Adrenal gland (tissue), 12 donors: Measurements from ENCODE around the gene IGSF10. TPM values are rescaled to one million over a fixed set of nuclear protein-coding genes. Genes with fewer than 3 reads are reported as not detected.
"Not testable (repeated sequence)": the region's sequence is repeated elsewhere in the genome, so short reads cannot be mapped to it uniquely, and the experiment has no call there.

Experiments used
- DNase-seq, 7 donors: peaks; one replicate each; pipeline ENCODE4 v3.0.0-alpha.2; 2019 to 2020
- H3K27ac ChIP-seq, 5 donors: fragments of 200-600 bp; sonication (generic) in 4 of 5; 1 replicate in 3 of 5; 2 replicates in 2 of 5; pipeline versions ENCODE4 v1.5.1 to v1.8.0; 2016 to 2020; ENCODE audit warnings: mild to moderate bottlenecking in 1 of 5
- H3K27me3 ChIP-seq: fragments of 200-600 bp; 2 replicates; pipeline ENCODE4 v1.8.0; 2021
- H3K36me3 ChIP-seq, 2 donors: fragments of 200-600 bp; replicated peaks in 1 of 2; 1 replicate in 1 of 2; 2 replicates in 1 of 2; pipeline versions ENCODE4 v1.5.1 to v1.8.0; 2018 to 2022
- H3K4me1 ChIP-seq, 2 donors: fragments of 200-600 bp; replicated peaks in 1 of 2; 1 replicate in 1 of 2; 2 replicates in 1 of 2; pipeline versions ENCODE4 v1.5.1 to v1.8.0; 2018 to 2021
- H3K4me3 ChIP-seq, 4 donors: fragments of 200-600 bp; sonication (generic) in 3 of 4; one replicate each; pipeline ENCODE4 v1.5.1; 2016 to 2018
- H3K9me3 ChIP-seq, 3 donors: fragments of 200-600 bp; sonication (generic) in 1 of 3; replicated peaks in 1 of 3; 1 replicate in 2 of 3; 2 replicates in 1 of 3; pipeline versions ENCODE4 v1.5.1 to v1.8.0; 2016 to 2021
- POLR2A ChIP-seq, 2 donors: fragments of 450-650 bp; IDR thresholded peaks; one replicate each; pipeline ENCODE4 v1.6.1; 2017; ENCODE audit warnings: antibody characterized with exemption in 2 of 2, mild to moderate bottlenecking in 2 of 2, moderate library complexity in 1 of 2
- WGBS, 4 donors: extraction: QIAGEN DNeasy Blood & Tissue Kit in 2 of 4; methylation state at CpG; one replicate each; pipeline versions ENCODE4 v1.1.5 to v1.1.7; 2013 to 2017; 5-methylcytosine and 5-hydroxymethylcytosine counted together
- intact Hi-C, 2 donors: fragments of 100-400 bp; cut with DNase I; formaldehyde crosslinking; loops; one replicate each; pipeline versions ENCODE4 v1.14.1 to v1.15.0; 2022 to 2023
- polyA plus RNA-seq, 3 donors: library from polyadenylated mRNA; stranded (reverse); fragments of 200-250 nt in 2 of 3; fragments of 350-450 nt in 1 of 3; fragmentation: Illumina TruSeq in 1 of 3; extraction: RNeasy Lipid Tissue Mini Kit (QIAGEN cat#74804) in 1 of 3; gene quantifications; one replicate each; pipeline ENCODE4 v1.2.3, GENCODE V29; 2013 to 2014
- total RNA-seq, 9 donors: library from RNA; depleted of rRNA in 4 of 9; stranded (reverse); fragments of >200 nt in 4 of 9; fragments of 120-200 nt in 1 of 9; fragmentation: NEBNext Ultra II Directional in 1 of 9; extraction: Animal tissue kit (Norgen Biotek cat#: 25700) in 1 of 9; gene quantifications; one replicate each; pipeline versions ENCODE4 v1.1.0 to v1.2.4, GENCODE V29; 2013 to 2023
- TF ChIP-seq, protein P1 (sequence below), 6 experiments: fragments of 450-650 bp in 4 of 6; fragments of 200-600 bp in 2 of 6; sonication (generic) in 1 of 6; IDR thresholded peaks; 1 replicate in 5 of 6; 2 replicates in 1 of 6; pipeline versions ENCODE4 v1.5.1 to v1.8.0; 2016 to 2021; ENCODE audit warnings: antibody characterized with exemption in 6 of 6, mild to moderate bottlenecking in 2 of 6, moderate library complexity in 1 of 6
- donor health status: healthy with polysubstance abuse.
- donor health status: Bipolar disorder and iron deficiency.
- donor health status: DM: yes; HTN: yes; CAD: no.
- donor health status: DM: no; HTN: no; CAD: no.
- donor health status: DM: no; HTN: no; CAD: no.
- donor health status: DM: yes; HTN: yes; CAD: no.

The IGSF10 gene
- total and polyA plus RNA-seq, 12 donors = 0.67 to 33.7 (median 7.6) TPM

DNA sequence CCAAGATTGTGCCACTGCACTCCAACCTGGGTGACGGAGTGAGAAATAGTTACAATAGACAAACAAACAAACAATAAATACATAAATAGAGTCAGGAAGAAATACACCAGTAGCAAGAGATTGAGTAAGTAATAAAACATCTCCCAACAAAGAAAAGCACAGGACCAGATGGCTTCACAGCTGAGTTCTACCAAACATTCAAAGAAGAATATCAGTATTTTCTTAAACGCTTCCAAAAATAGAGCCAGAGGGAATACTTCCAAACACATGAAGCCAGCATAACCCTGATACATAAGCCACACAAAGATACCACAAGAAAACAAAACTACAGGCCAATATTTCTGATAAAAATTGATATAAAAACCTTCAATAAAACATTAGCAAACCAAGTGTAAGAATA is 30.7 kb upstream of the IGSF10 start:
- intact Hi-C loops = no loop called here
- TF ChIP-seq POLR2A (IDR thresholded peaks at IDR 0.05) = no peak
- TF ChIP-seq, protein P1, sequence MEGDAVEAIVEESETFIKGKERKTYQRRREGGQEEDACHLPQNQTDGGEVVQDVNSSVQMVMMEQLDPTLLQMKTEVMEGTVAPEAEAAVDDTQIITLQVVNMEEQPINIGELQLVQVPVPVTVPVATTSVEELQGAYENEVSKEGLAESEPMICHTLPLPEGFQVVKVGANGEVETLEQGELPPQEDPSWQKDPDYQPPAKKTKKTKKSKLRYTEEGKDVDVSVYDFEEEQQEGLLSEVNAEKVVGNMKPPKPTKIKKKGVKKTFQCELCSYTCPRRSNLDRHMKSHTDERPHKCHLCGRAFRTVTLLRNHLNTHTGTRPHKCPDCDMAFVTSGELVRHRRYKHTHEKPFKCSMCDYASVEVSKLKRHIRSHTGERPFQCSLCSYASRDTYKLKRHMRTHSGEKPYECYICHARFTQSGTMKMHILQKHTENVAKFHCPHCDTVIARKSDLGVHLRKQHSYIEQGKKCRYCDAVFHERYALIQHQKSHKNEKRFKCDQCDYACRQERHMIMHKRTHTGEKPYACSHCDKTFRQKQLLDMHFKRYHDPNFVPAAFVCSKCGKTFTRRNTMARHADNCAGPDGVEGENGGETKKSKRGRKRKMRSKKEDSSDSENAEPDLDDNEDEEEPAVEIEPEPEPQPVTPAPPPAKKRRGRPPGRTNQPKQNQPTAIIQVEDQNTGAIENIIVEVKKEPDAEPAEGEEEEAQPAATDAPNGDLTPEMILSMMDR (IDR thresholded peaks at IDR 0.05) = no peak
- Histone ChIP-seq H3K27ac (no peak overlapping the region), H3K27me3 (no peaks in the 10 kb centered on the region), H3K9me3 (no peaks in the 10 kb centered on the region), H3K36me3 (no peaks in the 10 kb centered on the region), H3K4me3 (no peak overlapping the region), H3K4me1 (no peaks in the 10 kb centered on the region)
- no peak for DNase-seq
- 70 to 81% (median 77%) methylated on average over 2 of the region's 2 CpGs for WGBS, 4 donors

DNA sequence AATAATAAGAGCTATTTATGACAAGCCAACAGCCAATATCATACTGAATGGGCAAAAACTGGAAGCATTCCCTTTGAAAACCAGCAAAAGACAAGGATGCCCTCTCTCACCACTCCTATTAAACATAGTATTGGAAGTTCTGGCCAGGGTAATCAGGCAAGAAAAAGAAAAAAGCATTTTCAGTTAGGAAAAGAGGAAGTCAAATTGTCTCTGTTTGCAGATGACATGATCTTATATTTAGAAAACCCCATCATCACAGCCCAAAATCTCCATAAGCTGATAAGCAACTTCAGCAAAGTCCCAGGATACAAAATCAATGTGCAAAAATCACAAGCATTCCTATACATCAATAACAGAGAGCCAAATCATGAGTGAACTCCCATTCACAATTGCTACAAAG is 27.0 kb upstream of the IGSF10 start:
- intact Hi-C loops, H3K27ac ChIP-seq, H3K4me1 ChIP-seq: not testable (repeated sequence)

DNA sequence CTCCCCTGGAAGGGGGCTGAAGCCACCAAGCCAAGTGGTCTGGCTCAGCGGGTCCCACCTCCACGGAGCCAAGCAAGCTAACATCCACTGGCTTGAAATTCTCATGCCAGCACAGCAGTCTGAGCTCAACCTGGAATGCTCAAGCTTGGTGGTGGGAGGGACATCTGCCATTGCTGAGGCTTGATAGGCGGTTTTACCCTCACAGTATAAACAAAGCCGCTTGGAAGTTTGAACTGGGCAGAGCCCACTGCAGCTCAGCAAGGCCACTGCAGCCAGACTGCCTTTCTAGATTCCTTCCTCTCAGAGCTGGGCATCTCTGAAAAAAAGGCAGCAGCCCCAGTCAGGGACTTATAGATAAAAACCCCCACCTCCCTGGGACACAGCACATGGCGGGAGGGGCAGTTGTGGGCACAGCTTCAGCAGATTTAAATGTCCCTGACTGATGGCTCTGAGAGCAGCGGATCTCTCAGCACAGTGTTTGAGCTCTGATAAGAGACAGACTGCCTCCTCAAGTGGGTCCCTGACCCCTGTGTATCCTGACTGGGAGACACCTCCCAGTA is 23.2 kb upstream of the IGSF10 start:
- no peaks in the 10 kb centered on the region for H3K4me1 ChIP-seq
- no peaks in the 10 kb centered on the region for H3K9me3 ChIP-seq
- no peaks in the 10 kb centered on the region for H3K36me3 ChIP-seq
- H3K27ac ChIP-seq = no peak overlapping the region
- H3K27me3 ChIP-seq = no peaks in the 10 kb centered on the region
- intact Hi-C loops = no loop called here
- no peak for DNase-seq
- H3K4me3 ChIP-seq = no peak overlapping the region
- WGBS, 4 donors = 83 to 93% (median 87%) methylated on average over 4 to 6 of the region's 6 CpGs
- TF ChIP-seq, protein P1 (IDR thresholded peaks at IDR 0.05) = no peak
- TF ChIP-seq POLR2A (IDR thresholded peaks at IDR 0.05) = no peak

More for the DNA sequence above, 27.0 kb upstream of the IGSF10 start:
- DNase-seq, H3K36me3 ChIP-seq, H3K4me3 ChIP-seq, H3K9me3 ChIP-seq, H3K27me3 ChIP-seq: not testable (repeated sequence)

DNA sequence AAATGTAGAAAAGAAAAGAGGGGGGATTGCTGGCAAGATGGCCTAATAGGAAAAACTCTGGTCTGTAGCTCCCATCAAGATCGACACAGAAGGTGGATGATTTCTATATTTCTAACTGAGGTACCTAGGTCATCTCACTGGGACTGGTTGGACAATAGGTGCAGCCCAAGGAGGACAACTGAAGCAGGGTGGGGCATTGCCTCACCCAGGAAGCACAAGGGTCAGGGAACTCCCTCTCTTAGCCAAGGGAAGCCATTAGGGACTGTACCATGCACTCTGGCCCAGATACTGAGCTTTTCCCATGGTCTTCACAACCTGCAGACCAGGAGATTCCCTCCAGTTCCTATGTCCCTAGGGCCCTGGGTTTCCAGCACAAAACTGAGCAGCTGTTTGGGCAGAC is 22.6 kb upstream of the IGSF10 start:
- intact Hi-C loops = no loop called here
- Histone ChIP-seq H3K27me3 (no peaks in the 10 kb centered on the region), H3K4me3 (no peak overlapping the region), H3K9me3 (no peaks in the 10 kb centered on the region), H3K4me1 (no peaks in the 10 kb centered on the region), H3K36me3 (no peaks in the 10 kb centered on the region), H3K27ac (no peak overlapping the region)
- 93 to 100% (median 94%) methylated on average over 1 of the region's 1 CpG for WGBS, 4 donors
- DNase-seq = no peak
- TF ChIP-seq POLR2A (IDR thresholded peaks at IDR 0.05) = no peak
- TF ChIP-seq, protein P1 (IDR thresholded peaks at IDR 0.05) = no peak

DNA sequence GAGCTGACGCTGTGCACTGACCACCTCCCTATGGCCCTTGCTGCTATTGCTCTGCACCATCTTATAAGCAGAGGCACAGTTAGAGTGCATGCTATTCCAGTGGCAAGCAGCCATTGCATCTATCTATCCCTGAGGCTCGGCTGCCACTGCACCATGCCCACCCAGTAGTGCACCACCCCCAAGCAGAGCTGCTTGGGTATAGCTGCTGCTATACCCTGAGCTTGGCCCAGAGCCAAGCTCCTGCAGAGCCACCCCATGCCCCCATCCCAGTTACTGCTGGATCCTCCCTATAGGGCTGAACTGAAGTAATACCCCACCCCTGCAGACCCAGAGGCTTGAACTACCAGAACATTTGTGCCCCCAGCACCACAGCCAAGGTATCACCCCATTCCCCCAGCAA is 19.6 kb upstream of the IGSF10 start:
- no peaks in the 10 kb centered on the region for H3K27me3 ChIP-seq
- no peak for DNase-seq
- no peaks in the 10 kb centered on the region for H3K4me1 ChIP-seq
- H3K27ac ChIP-seq = no peak overlapping the region
- intact Hi-C loops = no loop called here
- no peaks in the 10 kb centered on the region for H3K36me3 ChIP-seq
- TF ChIP-seq, protein P1 (IDR thresholded peaks at IDR 0.05) = no peak
- TF ChIP-seq POLR2A (IDR thresholded peaks at IDR 0.05) = no peak
- 88 to 100% (median 92%) methylated on average over 1 to 2 of the region's 2 CpGs for WGBS, 4 donors
- H3K4me3 ChIP-seq = no peak overlapping the region
- H3K9me3 ChIP-seq = no peaks in the 10 kb centered on the region
